ENCODE results near the gene FBXW5.

Gene FBXW5

GRCh38 chr9:136978073-136978864, 33.7 kb upstream of the FBXW5 start:
- DNase-seq: peak; percentile 70 to 75

GRCh38 chr9:136977649-136978072, 33.1 kb upstream of the FBXW5 start:
- no peak for DNase-seq

GRCh38 chr9:136977223-136977622, 32.7 kb upstream of the FBXW5 start, which contains the start of gene PTGDS:
TSS of gene PTGDS (plus strand) at chr9:136977504. CDS start at chr9:136977579, 75 bp downstream.
- DNase-seq: no peak

GRCh38 chr9:136975644-136976043, 31.1 kb upstream of the FBXW5 start:
- peak; percentile 41 to 42 for DNase-seq

GRCh38 chr9:136974817-136975535, 30.4 kb upstream of the FBXW5 start:
- no peak for DNase-seq

GRCh38 chr9:136973618-136974617, 29.4 kb upstream of the FBXW5 start:
- no peak for DNase-seq

- no peak for DNase-seq
These were observed 28.2 kb upstream of the FBXW5 start for GRCh38 chr9:136972743-136973142.

- DNase-seq: no peak
These were observed 27.8 kb upstream of the FBXW5 start for GRCh38 chr9:136972335-136972734.

- no peak for DNase-seq
These were observed 27.2 kb upstream of the FBXW5 start for GRCh38 chr9:136971746-136972145.

- DNase-seq: no peak
These were observed 25.8 kb upstream of the FBXW5 start for GRCh38 chr9:136970361-136970760.

- no peak for DNase-seq
These were observed 25.2 kb upstream of the FBXW5 start for GRCh38 chr9:136969774-136970173.

GRCh38 chr9:136969150-136969549, 24.6 kb upstream of the FBXW5 start:
- DNase-seq: no peak

GRCh38 chr9:136968333-136969127, 24.0 kb upstream of the FBXW5 start:
- no peak for DNase-seq

GRCh38 chr9:136965771-136966484, 21.4 kb upstream of the FBXW5 start:
- peak; percentile 49 to 74 for DNase-seq

- DNase-seq: no peak
These were observed 20.4 kb upstream of the FBXW5 start for GRCh38 chr9:136964833-136965422.

- no peak for DNase-seq
These were observed 19.7 kb upstream of the FBXW5 start for GRCh38 chr9:136964171-136964689.

- no peak for DNase-seq
These were observed 19.2 kb upstream of the FBXW5 start for GRCh38 chr9:136963751-136964150.

GRCh38 chr9:136963341-136963740, 18.8 kb upstream of the FBXW5 start:
- DNase-seq: no peak

- no peak for DNase-seq
These were observed 18.2 kb upstream of the FBXW5 start for GRCh38 chr9:136962701-136963248.

GRCh38 chr9:136962163-136962562, 17.6 kb upstream of the FBXW5 start:
- DNase-seq: no peak

All from CD4-positive, alpha-beta T cell treated with Interleukin-4 for 1 hour (primary cell).